ENCODE measurements around the gene KNDC1. TPM values are rescaled to one million over a fixed set of nuclear protein-coding genes. Genes with fewer than 3 reads are reported as not detected.

The KNDC1 gene
- polyA plus RNA-seq, 1 donor from 2014 or later, result 4.3 TPM

GRCh38 chr10:133210398-133211140, 50.5 kb downstream of the KNDC1 start:
- Histone ChIP-seq H3K4me3 (ENCODE audit: low read length) (no peak overlapping the region), H3K79me2 (replicated peaks; ENCODE audit: insufficient read depth, low read length) (no peaks in the 10 kb centered on the region), H2AFZ (ENCODE audit: low read depth, low read length) (no peak overlapping the region), H3K4me2 (ENCODE audit: low read length) (no peak overlapping the region), H3K27me3 (ENCODE audit: insufficient read depth, low read depth, low read length) (no peaks in the 10 kb centered on the region), H3K9ac (ENCODE audit: low read length) (no peak overlapping the region), H3K9me2 (ENCODE audit: insufficient read depth, low read length) (no peaks in the 10 kb centered on the region), H3K9me3 (ENCODE audit: low read length) (no peaks in the 10 kb centered on the region), H3F3A (ENCODE audit: insufficient read depth, low read length, poor library complexity, severe bottlenecking) (no peaks in the 10 kb centered on the region), H4K20me1 (ENCODE audit: insufficient read depth) (no peaks in the 10 kb centered on the region), H3K36me3 (ENCODE audit: insufficient read depth, low read length) (no peaks in the 10 kb centered on the region), H3K27ac (ENCODE audit: low read length) (no peak overlapping the region)
- TF ChIP-seq EP300 (conservative IDR thresholded peaks at IDR 0.05; ENCODE audit: poor library complexity, severe bottlenecking), result no peak

- Histone ChIP-seq H4K20me1 (ENCODE audit: insufficient read depth) (no peaks in the 10 kb centered on the region), H3K9me3 (ENCODE audit: low read length) (no peaks in the 10 kb centered on the region), H3K4me3 (ENCODE audit: low read length) (no peak overlapping the region), H3K9ac (ENCODE audit: low read length) (no peak overlapping the region), H3K79me2 (replicated peaks; ENCODE audit: insufficient read depth, low read length) (no peaks in the 10 kb centered on the region), H3F3A (ENCODE audit: insufficient read depth, low read length, poor library complexity, severe bottlenecking) (no peaks in the 10 kb centered on the region), H3K9me2 (ENCODE audit: insufficient read depth, low read length) (no peaks in the 10 kb centered on the region), H3K27me3 (ENCODE audit: insufficient read depth, low read depth, low read length) (no peaks in the 10 kb centered on the region), H2AFZ (ENCODE audit: low read depth, low read length) (no peak overlapping the region), H3K36me3 (ENCODE audit: insufficient read depth, low read length) (no peaks in the 10 kb centered on the region), H3K4me2 (ENCODE audit: low read length) (no peak overlapping the region), H3K27ac (ENCODE audit: low read length) (no peak overlapping the region)
- TF ChIP-seq SMC3 (conservative IDR thresholded peaks at IDR 0.05; ENCODE audit: poor library complexity) (no peak), TAF1 (IDR thresholded peaks at IDR 0.05; ENCODE audit: low read depth) (no peak), MXI1 (conservative IDR thresholded peaks at IDR 0.05; ENCODE audit: poor library complexity, severe bottlenecking) (no peak), RAD21 (conservative IDR thresholded peaks at IDR 0.05) (no peak), POLR2AphosphoS5 (IDR thresholded peaks at IDR 0.05) (no peak), EP300 (conservative IDR thresholded peaks at IDR 0.05; ENCODE audit: poor library complexity, severe bottlenecking) (no peak), REST (IDR thresholded peaks at IDR 0.05; ENCODE audit: borderline replicate concordance) (no peak), EZH2 (IDR thresholded peaks at IDR 0.05; ENCODE audit: borderline replicate concordance, insufficient read depth, low read length, poor library complexity, severe bottlenecking) (no peak)
- TF ChIP-seq, protein P1, sequence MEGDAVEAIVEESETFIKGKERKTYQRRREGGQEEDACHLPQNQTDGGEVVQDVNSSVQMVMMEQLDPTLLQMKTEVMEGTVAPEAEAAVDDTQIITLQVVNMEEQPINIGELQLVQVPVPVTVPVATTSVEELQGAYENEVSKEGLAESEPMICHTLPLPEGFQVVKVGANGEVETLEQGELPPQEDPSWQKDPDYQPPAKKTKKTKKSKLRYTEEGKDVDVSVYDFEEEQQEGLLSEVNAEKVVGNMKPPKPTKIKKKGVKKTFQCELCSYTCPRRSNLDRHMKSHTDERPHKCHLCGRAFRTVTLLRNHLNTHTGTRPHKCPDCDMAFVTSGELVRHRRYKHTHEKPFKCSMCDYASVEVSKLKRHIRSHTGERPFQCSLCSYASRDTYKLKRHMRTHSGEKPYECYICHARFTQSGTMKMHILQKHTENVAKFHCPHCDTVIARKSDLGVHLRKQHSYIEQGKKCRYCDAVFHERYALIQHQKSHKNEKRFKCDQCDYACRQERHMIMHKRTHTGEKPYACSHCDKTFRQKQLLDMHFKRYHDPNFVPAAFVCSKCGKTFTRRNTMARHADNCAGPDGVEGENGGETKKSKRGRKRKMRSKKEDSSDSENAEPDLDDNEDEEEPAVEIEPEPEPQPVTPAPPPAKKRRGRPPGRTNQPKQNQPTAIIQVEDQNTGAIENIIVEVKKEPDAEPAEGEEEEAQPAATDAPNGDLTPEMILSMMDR (IDR thresholded peaks at IDR 0.05; ENCODE audit: poor library complexity, severe bottlenecking), result no peak
These were observed 51.3 kb downstream of the KNDC1 start for GRCh38 chr10:133211141-133211830.
